WERI-Rb-1 (cell line): ENCODE measurements around the gene CDH4.

ENCODE experiments used
- DNase-seq: peaks from one replicate; pipeline ENCODE4 v3.0.0-alpha.2; 2020
- H3K27ac ChIP-seq: fragments of 250-450 bp; sonication (Bioruptor Pico); 2 replicates; pipeline ENCODE4 v1.5.1; 2020; ENCODE audit warnings: mild to moderate bottlenecking, moderate library complexity
- H3K27me3 ChIP-seq: fragments of 250-450 bp; sonication (Bioruptor Pico); 2 replicates; pipeline ENCODE4 v1.5.1; 2021; ENCODE audit warnings: mild to moderate bottlenecking, low read depth, moderate library complexity; ENCODE audit not compliant: insufficient read depth, severe bottlenecking
- H3K36me3 ChIP-seq: fragments of 250-450 bp; sonication (Bioruptor Pico); 2 replicates; pipeline ENCODE4 v1.5.1; 2020; ENCODE audit warnings: mild to moderate bottlenecking, moderate library complexity
- H3K4me3 ChIP-seq: 2 replicates; pipeline ENCODE4 v1.5.1; 2011; ENCODE audit warnings: low read depth, mild to moderate bottlenecking, control low read depth, low read length
- H3K9me3 ChIP-seq: fragments of 250-450 bp; sonication (Bioruptor Pico); 2 replicates; pipeline ENCODE4 v1.5.1; 2021; ENCODE audit warnings: mild to moderate bottlenecking, moderate library complexity; ENCODE audit not compliant: severe bottlenecking
- CTCF ChIP-seq: IDR thresholded peaks from 2 replicates; pipeline ENCODE4 v1.5.1; 2011; ENCODE audit warnings: low read depth, mild to moderate bottlenecking, control low read depth, inconsistent platforms, low read length

CDH4 gene

GRCh38 chr20:61328911-61329558 is 77.0 kb downstream of the CDH4 start:
- H3K36me3 ChIP-seq, result no peaks in the 10 kb centered on the region
- TF ChIP-seq CTCF, result no peak
- no peak overlapping the region for H3K27ac ChIP-seq
- H3K27me3 ChIP-seq, result peaks cover 83% of the 10 kb centered on the region
- no peaks in the 10 kb centered on the region for H3K9me3 ChIP-seq
- no peak for DNase-seq
- H3K4me3 ChIP-seq, result no peak overlapping the region

GRCh38 chr20:61330441-61330840 is 78.4 kb downstream of the CDH4 start:
- Histone ChIP-seq H3K27ac (no peak overlapping the region), H3K27me3 (peaks cover 85% of the 10 kb centered on the region), H3K36me3 (no peaks in the 10 kb centered on the region), H3K4me3 (no peak overlapping the region), H3K9me3 (no peaks in the 10 kb centered on the region)
- no peak for TF ChIP-seq CTCF
- DNase-seq, result no peak

- DNase-seq, result peak; percentile 8
- H3K27me3 ChIP-seq, result peaks cover 82% of the 10 kb centered on the region
- no peaks in the 10 kb centered on the region for H3K36me3 ChIP-seq
Observed at GRCh38 chr20:61331543-61331942, 79.5 kb downstream of the CDH4 start.

GRCh38 chr20:61332016-61332975 is 80.2 kb downstream of the CDH4 start:
- H3K4me3 ChIP-seq, result no peak overlapping the region
- TF ChIP-seq CTCF, result no peak
- H3K27me3 ChIP-seq, result peaks cover 80% of the 10 kb centered on the region
- no peaks in the 10 kb centered on the region for H3K9me3 ChIP-seq
- no peaks in the 10 kb centered on the region for H3K36me3 ChIP-seq
- H3K27ac ChIP-seq, result no peak overlapping the region
- no peak for DNase-seq

More at GRCh38 chr20:61331543-61331942, 79.5 kb downstream of the CDH4 start:
- H3K4me3 ChIP-seq, result no peak overlapping the region
- no peak overlapping the region for H3K27ac ChIP-seq
- TF ChIP-seq CTCF, result no peak
- no peaks in the 10 kb centered on the region for H3K9me3 ChIP-seq

- no peak for TF ChIP-seq CTCF
- H3K4me3 ChIP-seq, result no peak overlapping the region
- DNase-seq, result no peak
- H3K9me3 ChIP-seq, result no peaks in the 10 kb centered on the region
- no peaks in the 10 kb centered on the region for H3K36me3 ChIP-seq
- H3K27ac ChIP-seq, result no peak overlapping the region
- H3K27me3 ChIP-seq, result peaks cover 73% of the 10 kb centered on the region
Observed at GRCh38 chr20:61333484-61334108, 81.5 kb downstream of the CDH4 start.
